ENCODE data around the gene RGS1.

- TF ChIP-seq CTCF (IDR thresholded peaks at IDR 0.05) (no peak), POLR2A (IDR thresholded peaks at IDR 0.05) (no peak)
Measured at GRCh38 chr1:192595299-192595698, 19.7 kb downstream of the RGS1 start.

Data from vagina (tissue), 2 donors.